GM18499 (cell line): ENCODE data around the gene PTAR1.
"Not testable (repeated sequence)": the region's sequence is repeated elsewhere in the genome, so short reads cannot be mapped to it uniquely, and the experiment has no call there.

Experiments used
- ATAC-seq: cut with Tn5 transposase; IDR thresholded peaks from one replicate; pipeline ENCODE4 v1.9.1; 2021; ENCODE audit warnings: moderate number of reproducible peaks; ENCODE audit not compliant: insufficient read depth, unreplicated experiment

PTAR1 gene, protein sequence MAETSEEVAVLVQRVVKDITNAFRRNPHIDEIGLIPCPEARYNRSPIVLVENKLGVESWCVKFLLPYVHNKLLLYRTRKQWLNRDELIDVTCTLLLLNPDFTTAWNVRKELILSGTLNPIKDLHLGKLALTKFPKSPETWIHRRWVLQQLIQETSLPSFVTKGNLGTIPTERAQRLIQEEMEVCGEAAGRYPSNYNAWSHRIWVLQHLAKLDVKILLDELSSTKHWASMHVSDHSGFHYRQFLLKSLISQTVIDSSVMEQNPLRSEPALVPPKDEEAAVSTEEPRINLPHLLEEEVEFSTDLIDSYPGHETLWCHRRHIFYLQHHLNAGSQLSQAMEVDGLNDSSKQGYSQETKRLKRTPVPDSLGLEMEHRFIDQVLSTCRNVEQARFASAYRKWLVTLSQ

DNA sequence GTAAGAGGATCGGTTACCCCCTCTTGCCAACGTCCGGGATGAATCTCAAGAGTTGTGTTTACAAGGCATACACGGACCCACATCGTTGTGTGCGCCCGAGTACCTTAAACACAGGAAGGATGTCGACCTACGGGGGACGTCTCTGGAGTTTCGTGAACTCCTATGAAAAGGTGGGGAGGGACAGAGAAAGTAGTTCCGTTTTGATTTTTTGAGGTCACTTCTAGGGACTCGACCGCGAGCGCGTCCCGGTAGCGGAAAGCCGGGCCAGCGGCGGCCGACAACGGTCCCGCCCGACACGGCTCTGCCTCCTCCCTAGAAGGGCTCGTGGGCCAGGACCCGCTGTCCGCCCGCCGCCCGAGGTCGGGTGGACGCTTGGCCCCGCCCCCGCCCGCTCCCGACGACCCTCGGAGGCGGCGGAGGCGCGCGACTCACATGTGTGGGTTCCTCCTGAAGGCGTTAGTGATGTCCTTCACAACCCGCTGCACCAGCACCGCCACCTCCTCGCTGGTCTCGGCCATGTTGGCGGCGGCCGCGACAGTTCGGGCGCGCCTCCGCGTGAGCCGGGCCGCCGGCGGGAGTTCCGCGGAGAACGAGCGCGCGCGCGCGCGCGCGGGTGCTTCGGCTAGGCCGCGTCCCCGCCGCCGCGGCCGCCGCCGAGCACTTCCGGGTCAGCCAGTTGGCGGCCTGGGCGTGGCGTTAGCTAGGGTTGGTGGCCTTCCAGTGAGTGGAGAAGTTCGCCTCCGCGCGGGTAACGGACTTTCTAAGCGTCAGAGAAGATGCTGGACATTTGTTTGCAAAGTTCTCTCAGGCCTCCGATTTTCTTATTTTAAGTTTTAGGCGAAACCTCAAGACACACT, at the start of gene PTAR1:
Gene PTAR1 (minus strand): TSS at position 591 of the 857 bp plus-strand sequence. CDS start 73 bp downstream, at position 518.
- peak; percentile 71 for ATAC-seq

DNA sequence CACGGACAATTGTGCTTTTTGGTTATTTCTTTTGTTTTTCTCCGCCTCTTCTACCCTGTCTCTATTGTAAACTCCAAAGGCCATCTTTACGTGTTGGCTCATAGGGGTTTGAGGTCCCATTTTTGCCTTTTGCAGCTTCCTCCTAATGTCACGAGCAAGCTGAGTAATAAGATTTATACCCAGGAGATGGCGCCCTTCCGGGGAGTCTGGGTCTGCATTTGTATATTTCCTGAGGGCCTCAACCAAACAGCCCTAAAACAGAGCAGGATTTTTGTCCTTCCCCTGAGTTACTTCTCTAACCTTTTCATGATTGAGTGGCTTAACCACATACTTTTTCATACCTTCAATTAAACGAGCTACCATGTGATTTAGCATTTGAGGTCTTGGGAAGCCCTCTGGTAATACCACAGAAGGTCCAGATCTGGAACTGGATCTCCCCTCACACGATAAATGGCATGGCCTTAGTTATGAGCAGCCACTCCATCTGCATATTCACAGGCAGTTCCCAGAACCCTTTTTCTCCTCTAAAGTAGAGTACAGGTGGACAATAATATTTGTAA, 49.6 kb upstream of the PTAR1 start:
- ATAC-seq, result no peak

- no peak for ATAC-seq
These were observed 46.8 kb upstream of the PTAR1 start for GRCh38 chr9:69806627-69807026.

GRCh38 chr9:69805962-69806515, 46.2 kb upstream of the PTAR1 start:
- ATAC-seq, result no peak

DNA sequence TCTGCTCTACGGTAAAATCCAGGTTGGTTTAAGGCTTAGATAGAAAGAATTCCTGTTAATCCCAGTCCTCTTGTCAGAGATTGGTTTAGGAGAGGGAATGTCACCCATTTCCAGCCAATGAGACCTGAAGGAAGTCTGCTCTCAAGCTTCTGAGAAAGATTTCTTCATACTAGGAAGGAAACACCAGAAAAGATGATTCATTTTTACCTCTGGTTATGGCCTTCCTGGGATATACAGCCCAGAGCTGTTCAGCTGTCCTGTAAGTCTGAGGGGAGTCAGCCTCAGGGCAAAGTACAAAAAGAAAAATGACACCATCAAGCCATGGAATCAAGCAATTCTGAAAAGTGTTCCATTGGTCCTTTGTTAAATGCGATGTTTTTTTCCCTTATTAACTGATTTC, 42.2 kb upstream of the PTAR1 start:
- ATAC-seq, result no peak

- not testable (repeated sequence) for ATAC-seq
These were observed 40.2 kb upstream of the PTAR1 start for GRCh38 chr9:69800027-69800426.

DNA sequence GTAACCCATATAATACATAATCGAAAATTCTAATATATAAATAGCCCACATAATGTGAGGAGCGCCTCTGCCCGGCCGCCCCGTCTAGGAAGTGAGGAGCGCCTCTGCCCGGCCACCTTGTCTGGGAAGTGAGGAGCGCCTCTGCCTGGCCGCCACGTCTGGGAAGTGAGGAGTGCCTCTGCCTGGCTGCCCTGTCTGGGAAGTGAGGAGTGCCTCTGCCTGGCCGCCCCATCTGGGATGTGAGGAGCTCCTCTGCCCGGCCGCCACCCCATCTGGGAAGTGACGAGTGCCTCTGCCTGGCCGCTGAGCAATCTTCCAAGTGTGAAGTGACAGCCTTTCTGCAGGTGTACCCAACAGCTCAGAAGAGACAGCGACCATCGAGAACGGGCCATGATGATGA, 39.7 kb upstream of the PTAR1 start:
- ATAC-seq, result not testable (repeated sequence)

GRCh38 chr9:69798744-69799143, 38.9 kb upstream of the PTAR1 start:
- ATAC-seq, result no peak

- no peak for ATAC-seq
These were observed 37.9 kb upstream of the PTAR1 start for GRCh38 chr9:69797675-69798074.

DNA sequence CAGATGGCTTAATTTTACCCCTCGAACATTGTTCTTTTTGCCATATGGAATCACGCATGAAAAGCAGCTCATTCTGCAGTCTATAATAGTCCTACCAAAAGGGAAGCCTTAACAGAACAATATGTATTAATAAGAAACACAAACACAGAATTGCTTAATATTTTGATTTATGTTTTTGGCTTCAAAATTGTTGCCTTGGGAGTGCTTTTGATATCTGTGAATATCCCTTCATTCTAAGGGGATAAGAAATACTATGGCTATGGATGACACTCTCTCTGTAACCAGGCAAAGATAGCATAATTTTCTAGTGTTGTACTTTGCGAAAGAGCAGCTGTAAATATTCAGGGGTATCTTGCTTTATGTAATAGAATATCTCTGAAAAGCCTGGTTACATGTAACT, 34.5 kb upstream of the PTAR1 start:
- ATAC-seq, result no peak

DNA sequence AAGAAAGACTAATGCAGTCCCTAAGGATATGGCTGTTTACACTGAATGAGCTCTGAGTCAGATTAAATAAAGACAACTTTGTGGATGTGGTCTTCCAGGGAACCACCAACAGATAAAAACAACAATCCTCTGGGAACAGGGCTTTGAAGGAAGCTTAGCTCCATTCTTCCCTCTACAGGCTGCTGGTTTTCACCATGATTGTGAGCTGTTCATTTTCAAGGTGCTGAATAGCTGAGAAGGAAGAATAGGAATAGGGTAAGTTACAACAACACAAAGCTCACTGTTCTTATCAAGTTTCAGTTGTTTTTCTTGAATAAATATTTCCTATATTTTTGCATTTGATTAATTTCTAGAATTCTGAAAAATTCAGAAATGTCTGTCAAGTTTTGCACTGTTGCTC, 25.9 kb upstream of the PTAR1 start:
- no peak for ATAC-seq

DNA sequence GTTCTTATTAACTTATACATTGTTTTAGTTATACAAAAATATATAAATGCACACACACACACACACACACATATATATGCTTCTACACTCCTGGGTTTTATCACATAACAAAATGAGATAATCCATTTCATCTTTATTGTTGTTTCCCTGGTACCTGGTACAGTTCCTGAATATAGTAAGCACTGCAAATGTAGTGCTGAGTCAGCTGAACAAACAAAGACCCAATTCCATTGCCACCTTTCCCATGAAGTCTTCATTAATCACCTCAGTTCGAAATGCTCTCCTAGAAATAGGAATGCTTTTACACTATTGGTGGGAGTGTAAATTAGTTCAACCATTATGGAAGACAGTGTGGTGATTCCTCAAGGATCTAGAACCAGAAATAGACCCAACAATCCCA, 13.4 kb upstream of the PTAR1 start:
- ATAC-seq, result no peak

DNA sequence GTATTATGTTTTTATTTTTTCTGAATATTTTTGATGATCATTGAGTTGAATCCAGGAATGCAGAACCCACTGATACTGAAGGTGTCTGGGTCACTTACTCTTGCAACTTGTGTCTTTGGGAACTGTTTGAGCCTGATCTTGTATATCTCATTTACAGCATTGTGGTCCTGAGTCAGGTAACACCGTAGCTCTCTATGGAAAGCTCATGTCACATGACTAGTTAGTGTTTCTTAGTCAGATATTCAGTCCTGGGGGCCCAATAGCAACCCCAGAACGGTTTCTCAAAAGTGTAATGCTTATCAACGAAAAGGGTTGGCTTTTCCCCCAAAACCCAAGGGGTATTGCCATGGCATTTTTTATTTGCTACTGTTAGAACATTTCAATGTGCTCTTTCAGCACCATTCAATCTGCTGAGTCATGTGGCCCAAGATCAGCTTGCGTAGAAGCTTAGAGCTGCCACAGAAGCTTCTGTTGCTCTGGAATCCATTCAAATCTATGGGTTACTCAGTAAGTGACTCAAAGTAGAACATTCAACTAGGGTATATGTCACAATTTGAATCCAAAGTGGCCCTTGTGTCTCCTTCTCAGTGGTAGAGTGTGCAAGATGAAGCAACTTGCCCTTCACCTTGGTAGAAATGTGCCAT, 12.1 kb upstream of the PTAR1 start:
- no peak for ATAC-seq

GRCh38 chr9:69768716-69769115, 8.9 kb upstream of the PTAR1 start:
- no peak for ATAC-seq

DNA sequence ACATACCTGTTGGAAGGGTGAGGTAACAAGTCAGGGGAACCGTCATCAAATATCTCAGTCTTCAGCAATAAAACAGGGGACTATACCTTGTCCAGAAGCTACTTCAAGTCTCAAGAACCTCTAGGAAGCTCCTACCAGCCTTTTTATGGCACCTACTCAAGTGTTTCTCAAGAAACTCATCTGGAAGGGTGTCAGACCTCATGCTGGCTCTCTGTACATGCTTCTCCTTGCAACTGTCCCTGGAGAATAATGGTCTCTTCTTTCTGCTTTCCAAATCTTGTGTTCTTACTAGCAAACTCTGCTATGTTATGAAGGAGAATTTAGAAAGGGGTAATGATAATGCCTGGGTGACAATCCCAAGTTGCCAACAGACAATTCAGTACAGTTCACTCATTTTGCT, 8.3 kb upstream of the PTAR1 start:
- no peak for ATAC-seq

- ATAC-seq, result not testable (repeated sequence)
These were observed 4.1 kb upstream of the PTAR1 start for GRCh38 chr9:69763862-69764261.

DNA sequence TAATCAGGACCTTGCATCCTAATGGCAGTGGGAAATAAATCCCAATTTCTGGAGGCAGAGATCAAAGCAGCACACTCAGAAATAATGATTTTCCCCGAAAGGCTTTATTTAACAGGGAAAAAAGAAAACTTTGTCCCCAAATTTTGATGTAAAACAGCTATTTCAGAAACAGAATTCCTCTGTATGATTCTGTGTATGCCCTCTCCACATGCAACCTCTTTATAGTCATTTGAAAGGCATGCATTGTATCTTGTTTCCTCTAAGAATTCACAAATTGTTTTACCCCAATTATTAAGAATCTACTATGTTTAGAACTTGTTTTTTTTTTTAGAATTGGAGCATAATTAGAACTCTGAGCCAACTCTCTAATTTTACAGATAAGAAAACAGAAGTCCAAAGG, 2.7 kb upstream of the PTAR1 start:
- no peak for ATAC-seq

GRCh38 chr9:69760278-69760610, 433 bp upstream of the PTAR1 start:
- ATAC-seq, result no peak

GRCh38 chr9:69759021-69759420, 790 bp downstream of the PTAR1 start:
- ATAC-seq, result peak; percentile 5

- no peak for ATAC-seq
These were observed 1.7 kb downstream of the PTAR1 start for GRCh38 chr9:69757996-69758675.
